Adrenal gland (tissue), 12 donors: ENCODE data around the gene CSNK1G3. TPM values are rescaled to one million over a fixed set of nuclear protein-coding genes. Genes with fewer than 3 reads are reported as not detected.

Experiments used
- DNase-seq, 7 donors: peaks; one replicate each; pipeline ENCODE4 v3.0.0-alpha.2; 2019 to 2020
- H3K27ac ChIP-seq, 5 donors: fragments of 200-600 bp; sonication (generic) in 4 of 5; 1 replicate in 3 of 5; 2 replicates in 2 of 5; pipeline versions ENCODE4 v1.5.1 to v1.8.0; 2016 to 2020; ENCODE audit warnings: mild to moderate bottlenecking in 1 of 5
- H3K27me3 ChIP-seq: fragments of 200-600 bp; 2 replicates; pipeline ENCODE4 v1.8.0; 2021
- H3K36me3 ChIP-seq, 2 donors: fragments of 200-600 bp; replicated peaks in 1 of 2; 1 replicate in 1 of 2; 2 replicates in 1 of 2; pipeline versions ENCODE4 v1.5.1 to v1.8.0; 2018 to 2022
- H3K4me1 ChIP-seq, 2 donors: fragments of 200-600 bp; replicated peaks in 1 of 2; 1 replicate in 1 of 2; 2 replicates in 1 of 2; pipeline versions ENCODE4 v1.5.1 to v1.8.0; 2018 to 2021
- H3K4me3 ChIP-seq, 4 donors: fragments of 200-600 bp; sonication (generic) in 3 of 4; one replicate each; pipeline ENCODE4 v1.5.1; 2016 to 2018
- H3K9me3 ChIP-seq, 3 donors: fragments of 200-600 bp; sonication (generic) in 1 of 3; replicated peaks in 1 of 3; 1 replicate in 2 of 3; 2 replicates in 1 of 3; pipeline versions ENCODE4 v1.5.1 to v1.8.0; 2016 to 2021
- CTCF ChIP-seq, 6 experiments: fragments of 450-650 bp in 4 of 6; fragments of 200-600 bp in 2 of 6; sonication (generic) in 1 of 6; IDR thresholded peaks; 1 replicate in 5 of 6; 2 replicates in 1 of 6; pipeline versions ENCODE4 v1.5.1 to v1.8.0; 2016 to 2021; ENCODE audit warnings: antibody characterized with exemption in 6 of 6, mild to moderate bottlenecking in 2 of 6, moderate library complexity in 1 of 6
- POLR2A ChIP-seq, 2 donors: fragments of 450-650 bp; IDR thresholded peaks; one replicate each; pipeline ENCODE4 v1.6.1; 2017; ENCODE audit warnings: antibody characterized with exemption in 2 of 2, mild to moderate bottlenecking in 2 of 2, moderate library complexity in 1 of 2
- WGBS, 4 donors: extraction: QIAGEN DNeasy Blood & Tissue Kit in 2 of 4; methylation state at CpG; one replicate each; pipeline versions ENCODE4 v1.1.5 to v1.1.7; 2013 to 2017; 5-methylcytosine and 5-hydroxymethylcytosine counted together
- intact Hi-C, 2 donors: fragments of 100-400 bp; cut with DNase I; formaldehyde crosslinking; loops; one replicate each; pipeline versions ENCODE4 v1.14.1 to v1.15.0; 2022 to 2023
- polyA plus RNA-seq, 3 donors: library from polyadenylated mRNA; stranded (reverse); fragments of 200-250 nt in 2 of 3; fragments of 350-450 nt in 1 of 3; fragmentation: Illumina TruSeq in 1 of 3; extraction: RNeasy Lipid Tissue Mini Kit (QIAGEN cat#74804) in 1 of 3; gene quantifications; one replicate each; pipeline ENCODE4 v1.2.3, GENCODE V29; 2013 to 2014
- total RNA-seq, 9 donors: library from RNA; depleted of rRNA in 4 of 9; stranded (reverse); fragments of >200 nt in 4 of 9; fragments of 120-200 nt in 1 of 9; fragmentation: NEBNext Ultra II Directional in 1 of 9; extraction: Animal tissue kit (Norgen Biotek cat#: 25700) in 1 of 9; gene quantifications; one replicate each; pipeline versions ENCODE4 v1.1.0 to v1.2.4, GENCODE V29; 2013 to 2023
- donor health status: healthy with polysubstance abuse.
- donor health status: Bipolar disorder and iron deficiency.
- donor health status: DM: yes; HTN: yes; CAD: no.
- donor health status: DM: no; HTN: no; CAD: no.
- donor health status: DM: no; HTN: no; CAD: no.
- donor health status: DM: yes; HTN: yes; CAD: no.

The CSNK1G3 gene
- total and polyA plus RNA-seq, 12 donors, result 7.3 to 36.2 (median 28.9) TPM

GRCh38 chr5:123503299-123503698, 8.7 kb upstream of the CSNK1G3 start:
- DNase-seq, result no peak
- no peaks in the 10 kb centered on the region for H3K27me3 ChIP-seq
- H3K4me1 ChIP-seq, result no peaks in the 10 kb centered on the region
- TF ChIP-seq CTCF (IDR thresholded peaks at IDR 0.05) (no peak), POLR2A (IDR thresholded peaks at IDR 0.05) (no peak)
- H3K4me3 ChIP-seq, result no peak overlapping the region
- no peaks in the 10 kb centered on the region for H3K36me3 ChIP-seq
- intact Hi-C loops, result loop anchor here in 1 of 2 donors (10.0 kb wide), 1 partner anchor 78 kb away; the partner anchor contains the start of gene CEP120
- H3K9me3 ChIP-seq, result no peaks in the 10 kb centered on the region
- no peak overlapping the region for H3K27ac ChIP-seq

- intact Hi-C loops, result loop anchor here in 1 of 2 donors (10.0 kb wide), 1 partner anchor 81 kb away; the partner anchor contains the start of gene CEP120
- DNase-seq, result no peak
These were observed 6.3 kb upstream of the CSNK1G3 start for GRCh38 chr5:123505633-123506032.

DNA sequence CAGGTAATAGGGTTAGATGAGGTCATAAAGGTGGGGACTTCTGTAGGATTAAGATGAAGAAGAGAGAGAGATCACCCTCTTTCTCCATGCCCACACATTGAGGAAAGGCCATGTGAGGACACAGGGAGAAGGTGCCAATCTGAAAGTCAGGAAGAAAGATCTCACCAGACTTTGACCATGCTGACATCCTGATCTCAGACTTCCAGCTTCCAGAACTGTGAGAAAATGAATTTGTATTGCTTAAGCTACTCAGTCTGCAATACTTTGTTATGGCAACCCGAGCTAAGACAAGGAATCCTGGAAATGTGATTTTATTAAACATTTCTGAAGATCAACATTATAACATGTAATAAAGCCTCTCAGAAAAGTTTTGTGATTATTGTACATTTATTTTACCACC, 3.5 kb upstream of the CSNK1G3 start:
- no peak overlapping the region for H3K4me3 ChIP-seq
- H3K4me1 ChIP-seq, result peaks cover 0 to 6% of the 10 kb centered on the region in 2 donors
- no peaks in the 10 kb centered on the region for H3K36me3 ChIP-seq
- DNase-seq, result no peak
- no peaks in the 10 kb centered on the region for H3K9me3 ChIP-seq
- H3K27me3 ChIP-seq, result no peaks in the 10 kb centered on the region
- WGBS, 4 donors, result 84 to 100% (median 90%) methylated on average over 1 of the region's 1 CpG
- no peak overlapping the region for H3K27ac ChIP-seq
- intact Hi-C loops, result loop anchor here in 1 of 2 donors (10.0 kb wide), 1 partner anchor 84 kb away; the partner anchor contains the start of gene CEP120
- TF ChIP-seq POLR2A (IDR thresholded peaks at IDR 0.05) (no peak), CTCF (IDR thresholded peaks at IDR 0.05) (no peak)

More at GRCh38 chr5:123505633-123506032, 6.3 kb upstream of the CSNK1G3 start:
- Histone ChIP-seq H3K27me3 (no peaks in the 10 kb centered on the region), H3K9me3 (no peaks in the 10 kb centered on the region), H3K4me1 (no peaks in the 10 kb centered on the region), H3K36me3 (no peaks in the 10 kb centered on the region), H3K4me3 (no peak overlapping the region), H3K27ac (no peak overlapping the region)
- TF ChIP-seq CTCF (IDR thresholded peaks at IDR 0.05) (no peak), POLR2A (IDR thresholded peaks at IDR 0.05) (no peak)
- 67 to 75% (median 73%) methylated on average over 2 of the region's 2 CpGs for WGBS, 4 donors

GRCh38 chr5:123511290-123511647, 708 bp upstream of the CSNK1G3 start:
- no peaks in the 10 kb centered on the region for H3K9me3 ChIP-seq
- no peaks in the 10 kb centered on the region for H3K36me3 ChIP-seq
- H3K4me3 ChIP-seq, result peak overlapping the region in 2 of 4 donors; percentile 87 to 93
- peak overlapping the region in 4 of 5 donors; percentile 84 to 98 (median 94) for H3K27ac ChIP-seq
- intact Hi-C loops, result no loop called here
- no peaks in the 10 kb centered on the region for H3K27me3 ChIP-seq
- WGBS, 4 donors, result 53 to 67% (median 57%) methylated on average over 3 of the region's 3 CpGs
- no peak for DNase-seq
- peaks cover 0 to 12% of the 10 kb centered on the region in 2 donors for H3K4me1 ChIP-seq
- TF ChIP-seq CTCF (IDR thresholded peaks at IDR 0.05) (no peak), POLR2A (IDR thresholded peaks at IDR 0.05) (no peak)
